HG03108 (cell line): ENCODE measurements around the gene WDR86.

Experiments used
- ATAC-seq: cut with Tn5 transposase; IDR thresholded peaks from one replicate; pipeline ENCODE4 v1.9.1; 2021; ENCODE audit warnings: moderate library complexity; ENCODE audit not compliant: unreplicated experiment

WDR86 gene

DNA sequence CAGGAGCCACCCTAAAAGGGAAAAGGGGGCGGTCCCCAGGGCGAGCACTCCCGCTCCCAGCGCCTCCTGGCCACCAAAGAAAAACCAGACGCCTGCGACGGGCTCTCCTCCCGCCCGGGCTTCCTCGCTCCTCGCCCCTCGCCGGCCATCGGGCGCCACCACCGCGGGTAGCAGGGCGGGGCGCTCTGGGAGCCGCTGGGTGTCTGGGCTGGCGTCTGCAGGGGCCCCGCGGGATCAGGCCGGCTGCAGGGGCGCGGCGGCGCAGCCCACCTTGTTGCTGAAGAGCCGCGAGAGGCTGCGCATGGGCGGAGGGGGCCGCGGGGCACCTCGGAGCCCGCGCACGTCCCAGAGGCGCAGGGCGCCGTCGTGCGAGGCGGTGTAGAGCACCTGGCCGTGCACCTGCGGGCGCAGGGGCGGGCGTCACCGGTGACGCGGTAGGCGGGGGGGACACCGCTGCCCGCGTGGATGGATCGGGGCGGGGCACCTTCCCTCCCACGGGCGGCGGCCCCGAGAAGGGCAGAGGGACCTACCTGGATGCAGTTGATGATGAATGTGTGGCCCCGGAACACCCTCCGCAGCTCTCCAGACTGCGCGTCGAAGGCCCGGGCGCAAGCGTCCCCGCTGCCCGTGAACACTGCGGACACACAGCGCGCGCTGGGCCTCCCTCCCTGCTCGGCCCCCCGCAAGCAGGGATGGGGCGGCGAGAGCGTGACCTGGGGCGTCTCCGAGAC lies 28.3 kb downstream of the WDR86 start:
- ATAC-seq: no peak

DNA sequence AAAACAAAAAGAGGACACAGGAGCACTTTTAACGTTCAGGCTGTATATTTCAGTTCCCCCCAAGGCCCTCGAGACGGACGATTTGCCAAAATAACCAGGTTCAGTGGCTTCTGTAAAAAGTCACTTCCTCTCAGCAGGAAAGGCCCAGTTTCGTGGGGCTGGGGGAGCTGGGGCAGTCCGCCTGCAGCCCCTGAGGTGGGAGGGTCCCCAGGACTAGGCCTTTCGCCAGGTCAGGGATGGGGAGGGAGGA lies 28.8 kb downstream of the WDR86 start:
- no peak for ATAC-seq

DNA sequence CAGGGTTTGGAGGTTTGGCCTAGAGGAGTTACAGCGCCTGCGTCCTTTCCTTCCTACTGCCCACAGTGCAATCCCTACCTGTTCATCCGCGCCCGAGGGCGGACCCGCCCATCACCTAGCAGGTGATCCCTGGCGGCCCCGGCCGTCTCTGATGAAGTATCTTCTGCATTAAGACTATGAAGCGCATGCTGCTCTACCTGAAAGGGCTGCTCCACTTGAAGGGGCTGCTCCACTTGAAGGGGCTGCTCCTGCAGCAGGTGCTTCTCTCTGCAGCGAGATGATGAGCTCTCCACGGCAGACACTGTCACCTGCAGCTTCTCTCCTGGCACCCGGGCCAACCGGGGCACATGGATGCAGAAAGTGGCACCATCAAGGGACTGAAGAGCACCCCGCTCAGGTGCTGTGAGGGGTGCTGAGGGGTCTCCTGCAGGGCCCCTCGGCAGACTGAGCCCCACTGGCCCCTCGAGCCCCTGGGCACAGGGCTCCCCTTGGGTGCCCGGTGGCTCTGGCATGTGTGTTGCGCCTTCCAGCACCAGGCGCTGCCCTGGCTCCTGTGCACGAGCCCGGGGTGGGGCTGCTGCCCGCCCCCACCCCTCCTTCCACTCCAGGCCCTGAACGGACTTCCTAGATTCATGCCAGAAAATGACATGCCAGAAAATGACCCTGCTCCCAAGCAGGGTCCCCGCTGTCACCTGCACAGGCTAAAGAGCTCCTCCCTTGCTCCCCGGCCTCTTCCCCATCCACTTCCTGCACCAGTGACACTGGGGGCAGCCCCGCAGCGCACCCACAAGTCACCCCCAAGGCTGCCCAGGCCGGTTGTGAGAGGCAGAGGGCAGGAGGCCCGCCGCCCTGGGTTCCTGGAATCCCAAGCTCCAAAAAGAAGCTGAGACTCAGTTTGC lies 29.4 kb downstream of the WDR86 start:
- ATAC-seq: no peak

- ATAC-seq: no peak
These were observed 30.2 kb downstream of the WDR86 start for GRCh38 chr7:151379534-151380198.

GRCh38 chr7:151379193-151379520 lies 30.7 kb downstream of the WDR86 start:
- ATAC-seq: no peak

GRCh38 chr7:151378496-151379192 lies 31.2 kb downstream of the WDR86 start:
- no peak for ATAC-seq

DNA sequence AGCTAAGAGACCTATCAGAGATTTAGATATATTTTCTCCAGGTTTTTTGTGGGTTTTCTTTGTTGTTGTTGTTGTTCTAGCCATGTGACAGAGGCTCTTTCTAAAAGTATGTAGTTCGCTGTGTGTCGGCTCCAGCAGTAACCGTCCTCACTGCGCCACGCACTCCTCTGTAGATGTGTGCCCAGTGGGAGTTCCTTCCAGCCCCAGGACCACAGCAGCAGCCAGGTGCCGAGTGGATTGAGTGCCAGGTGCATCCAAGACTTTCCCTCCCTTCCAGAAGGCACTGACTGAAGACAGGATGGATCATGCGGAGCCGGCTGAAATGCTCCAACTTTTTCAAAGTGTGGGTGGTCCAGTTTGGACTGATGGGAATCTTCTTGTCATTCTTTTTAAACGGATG lies 31.8 kb downstream of the WDR86 start:
- ATAC-seq: no peak

DNA sequence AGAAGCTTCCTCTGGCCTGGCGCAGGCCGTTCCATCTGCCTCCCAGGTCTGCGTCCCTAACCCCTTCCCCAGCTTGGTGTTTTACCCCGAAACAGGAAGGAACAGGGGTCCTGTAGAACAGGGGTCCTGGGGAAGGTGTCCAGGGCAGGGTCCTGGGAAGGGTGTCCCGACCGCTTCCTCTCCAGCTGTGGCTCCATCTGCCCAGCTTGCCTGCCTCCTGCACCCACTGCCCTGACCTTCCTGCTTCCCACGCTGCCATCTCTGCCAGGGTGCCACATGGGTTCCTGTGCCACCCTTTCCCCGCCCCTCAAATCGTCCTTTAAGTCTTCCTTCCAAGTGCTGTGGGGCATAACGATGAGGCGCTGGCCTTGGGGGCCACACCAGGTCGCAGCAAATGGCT lies 32.4 kb downstream of the WDR86 start:
- no peak for ATAC-seq

- ATAC-seq: no peak
These were observed 33.5 kb downstream of the WDR86 start for GRCh38 chr7:151376218-151376902.

DNA sequence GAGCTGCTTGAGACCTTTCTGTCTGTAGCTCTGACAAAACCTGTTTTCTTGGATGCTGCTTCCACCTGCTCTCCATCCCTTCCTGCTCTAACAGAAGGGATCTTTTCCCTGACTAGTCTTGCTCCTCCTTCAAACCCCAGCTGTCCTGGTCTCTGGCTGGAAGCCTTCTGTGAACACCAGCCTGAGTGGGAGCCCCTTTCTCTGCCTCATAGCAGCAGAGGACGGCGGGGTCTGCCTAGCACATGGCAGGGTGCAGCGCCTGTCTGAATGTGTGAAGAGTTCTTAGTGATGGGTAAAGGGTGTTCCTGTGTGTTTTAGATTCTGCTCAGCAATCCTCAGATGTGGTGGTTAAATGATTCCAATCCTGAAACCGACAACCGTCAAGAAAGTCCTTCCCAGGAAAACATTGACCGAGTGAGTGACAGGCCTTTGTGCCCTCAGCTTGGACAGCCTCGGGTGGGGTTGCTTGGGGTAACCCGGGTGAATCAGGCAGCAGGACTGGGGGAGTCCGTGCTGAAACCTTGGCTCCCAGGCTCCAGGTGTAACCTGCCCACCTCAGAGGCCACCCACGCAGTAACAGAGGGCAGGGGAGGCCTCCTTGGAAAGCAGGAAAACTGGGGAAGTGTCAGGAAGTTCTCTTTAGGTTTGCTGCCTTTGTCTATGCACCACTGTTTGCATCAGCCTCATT lies 34.2 kb downstream of the WDR86 start:
- ATAC-seq: no peak

DNA sequence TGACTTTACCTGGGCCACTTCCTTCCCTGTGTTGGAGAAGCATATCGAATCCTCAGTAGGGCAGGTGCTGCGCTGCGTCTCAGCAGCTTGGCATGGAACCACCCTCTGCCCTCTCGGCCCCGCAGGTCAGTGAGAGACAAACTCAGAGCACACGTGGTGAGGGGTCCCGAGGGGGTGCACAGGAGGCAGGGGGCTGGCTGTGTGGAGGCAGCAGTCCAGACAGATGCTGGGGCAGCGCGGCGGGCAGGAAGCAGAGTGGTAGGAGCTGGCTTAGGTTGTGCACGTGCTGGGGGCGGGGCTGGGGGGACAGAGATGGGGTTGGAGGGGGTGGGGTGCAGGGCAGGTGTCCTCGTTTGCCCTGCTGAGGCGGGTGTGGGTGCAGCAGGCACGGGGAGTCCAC lies 35.1 kb downstream of the WDR86 start:
- ATAC-seq: no peak

- ATAC-seq: no peak
These were observed 35.7 kb downstream of the WDR86 start for GRCh38 chr7:151374139-151374538.

DNA sequence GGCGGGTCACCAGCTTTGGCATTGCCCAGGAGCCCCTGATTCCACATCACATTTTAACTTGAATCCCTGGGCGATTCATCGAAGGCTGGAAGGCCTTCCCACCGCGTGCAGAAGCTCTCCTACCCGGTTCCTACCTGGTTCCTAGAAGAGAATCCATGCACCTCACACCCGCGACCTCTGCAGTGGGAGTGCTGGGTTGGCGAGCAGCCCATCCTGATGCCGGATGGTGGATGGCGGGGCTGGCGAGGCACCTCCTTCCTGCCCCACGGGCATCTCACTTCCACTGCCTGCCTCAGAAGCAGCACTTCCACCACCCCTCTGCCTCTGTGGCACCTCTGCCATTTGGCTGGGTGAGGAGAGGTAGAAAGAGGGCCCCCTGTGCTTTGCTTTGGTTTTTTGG lies 36.2 kb downstream of the WDR86 start:
- ATAC-seq: no peak

- ATAC-seq: no peak
These were observed 37.1 kb downstream of the WDR86 start for GRCh38 chr7:151372612-151373265.

DNA sequence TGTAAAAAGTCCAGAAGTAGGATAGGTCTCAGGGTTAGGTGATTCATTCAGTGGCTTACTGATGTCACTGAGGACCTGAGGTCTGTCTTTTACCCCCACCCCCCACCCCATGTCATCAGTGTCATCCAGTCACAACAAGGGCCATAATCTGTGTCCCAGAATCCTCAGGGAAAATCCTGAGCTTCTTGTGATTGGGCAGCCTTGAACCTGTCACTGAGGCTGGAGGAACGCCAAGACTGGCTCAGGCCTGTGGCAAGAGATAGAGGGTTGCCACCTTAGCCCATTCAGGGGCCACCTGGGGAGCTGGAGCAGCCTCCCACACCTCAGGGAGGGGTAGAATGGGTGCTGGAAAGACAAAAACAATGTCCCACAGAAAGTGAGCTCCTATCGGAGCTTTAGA lies 38.6 kb downstream of the WDR86 start:
- ATAC-seq: no peak

- ATAC-seq: no peak
These were observed 41.7 kb downstream of the WDR86 start for GRCh38 chr7:151368136-151368571.

GRCh38 chr7:151367284-151367683 lies 42.6 kb downstream of the WDR86 start:
- no peak for ATAC-seq

GRCh38 chr7:151366880-151367222 lies 43.0 kb downstream of the WDR86 start:
- no peak for ATAC-seq

- ATAC-seq: no peak
These were observed 43.5 kb downstream of the WDR86 start for GRCh38 chr7:151366166-151366879.
